IMR-90 (cell line): ENCODE measurements around the gene PHF19. TPM values are rescaled to one million over a fixed set of nuclear protein-coding genes. Genes with fewer than 3 reads are reported as not detected.

Source experiments
- ATAC-seq: fragments of 200-7000 bp; cut with Tn5 transposase; 2 replicates; pipeline ENCODE4 v1.9.1; 2020; ENCODE audit warnings: low read depth, mild to moderate bottlenecking, moderate library complexity
- BruUV-seq: library from RNA; stranded (reverse); fragments of 400-500 nt; replicated peaks from 2 replicates; lab custom pipeline; 2021; lab: Mats Ljungman, UMichigan
- CTCF ChIA-PET: fragments of 300-600 bp; formaldehyde crosslinking; extraction: SDS; loops from one replicate; lab custom pipeline; 2021; ENCODE audit warnings: antibody characterized with exemption; lab: Yijun Ruan, JAX
- POLR2A ChIA-PET: fragments of 300-600 bp; sonication (Branson Sonifier 250); formaldehyde crosslinking; loops from one replicate; lab custom pipeline; 2022; ENCODE audit warnings: antibody characterized with exemption; ENCODE audit not compliant: unreplicated experiment; lab: Charles Lee
- DNase-seq: peaks from one replicate; pipeline ENCODE4 v3.0.0; 2013
- H2AFZ ChIP-seq: replicated peaks from 2 replicates; pipeline ENCODE3; 2013; ENCODE audit warnings: low read length, mild to moderate bottlenecking; ENCODE audit not compliant: poor library complexity
- H2AK5ac ChIP-seq: 2 replicates; pipeline ENCODE4 v1.6.1; 2013; ENCODE audit warnings: low read depth, low read length, inconsistent platforms
- H2AK9ac ChIP-seq: replicated peaks from 2 replicates; pipeline ENCODE3; 2013; ENCODE audit warnings: mild to moderate bottlenecking, low read depth, low read length, moderate library complexity; ENCODE audit not compliant: poor library complexity
- H2BK120ac ChIP-seq: 2 replicates; pipeline ENCODE4 v1.6.1; 2013; ENCODE audit warnings: low read depth, low read length, inconsistent platforms
- H2BK15ac ChIP-seq: 3 replicates; pipeline ENCODE4 v1.6.1; 2013; ENCODE audit warnings: low read depth, low read length, inconsistent platforms
- H2BK20ac ChIP-seq: 2 replicates; pipeline ENCODE4 v1.6.1; 2013; ENCODE audit warnings: low read depth, mild to moderate bottlenecking, inconsistent platforms, low read length, moderate library complexity
- H2BK5ac ChIP-seq: 2 replicates; pipeline ENCODE4 v1.6.1; 2013; ENCODE audit warnings: mild to moderate bottlenecking, low read depth, low read length, inconsistent platforms; ENCODE audit not compliant: poor library complexity, severe bottlenecking
- H3K14ac ChIP-seq: replicated peaks from 2 replicates; pipeline ENCODE4 v1.6.1; 2013; ENCODE audit warnings: low read depth, low read length, inconsistent platforms
- H3K18ac ChIP-seq: 2 replicates; pipeline ENCODE4 v1.6.1; 2013; ENCODE audit warnings: low read depth, low read length, control low read depth
- H3K23ac ChIP-seq: 2 replicates; pipeline ENCODE4 v1.6.1; 2013; ENCODE audit warnings: low read depth, low read length, inconsistent platforms
- H3K27ac ChIP-seq: 2 replicates; pipeline ENCODE4 v1.5.1; 2013; ENCODE audit warnings: mild to moderate bottlenecking, control low read depth, low read length; ENCODE audit not compliant: insufficient read depth
- H3K27me3 ChIP-seq: 2 replicates; pipeline ENCODE4 v1.6.1; 2013; ENCODE audit warnings: low read length; ENCODE audit not compliant: control insufficient read depth, insufficient read depth
- H3K36me3 ChIP-seq: 2 replicates; pipeline ENCODE4 v1.6.1; 2013; ENCODE audit warnings: low read length, mixed read lengths; ENCODE audit not compliant: control insufficient read depth, insufficient read depth
- H3K4ac ChIP-seq: 2 replicates; pipeline ENCODE4 v1.6.1; 2013; ENCODE audit warnings: low read depth, low read length, inconsistent platforms
- H3K4me1 ChIP-seq: 2 replicates; pipeline ENCODE4 v1.6.1; 2013; ENCODE audit warnings: low read length, mixed read lengths; ENCODE audit not compliant: control insufficient read depth, insufficient read depth
- H3K4me2 ChIP-seq: 2 replicates; pipeline ENCODE4 v1.6.1; 2013; ENCODE audit warnings: low read depth, mild to moderate bottlenecking, control low read depth, low read length, moderate library complexity
- H3K4me3 ChIP-seq: 2 replicates; pipeline ENCODE4 v1.5.1; 2013; ENCODE audit warnings: low read depth, mild to moderate bottlenecking, control low read depth, low read length, moderate library complexity; ENCODE audit not compliant: insufficient read depth
- H3K56ac ChIP-seq: 2 replicates; pipeline ENCODE4 v1.6.1; 2013; ENCODE audit warnings: low read length, inconsistent platforms; ENCODE audit not compliant: insufficient read depth; ENCODE audit errors: extremely low read depth
- H3K79me1 ChIP-seq, 2 experiments: 2 replicates each; pipeline ENCODE4 v1.6.1; 2013; ENCODE audit warnings: low read length in 2 of 2, inconsistent platforms in 1 of 2, low read depth in 1 of 2
- H3K9ac ChIP-seq: 2 replicates; pipeline ENCODE4 v1.6.1; 2013; ENCODE audit warnings: low read depth, low read length, control low read depth
- H3K9me1 ChIP-seq: 2 replicates; pipeline ENCODE4 v1.6.1; 2013; ENCODE audit warnings: low read length, inconsistent platforms; ENCODE audit not compliant: insufficient read depth
- H3K9me3 ChIP-seq: 2 replicates; pipeline ENCODE4 v1.6.1; 2013; ENCODE audit warnings: low read length; ENCODE audit not compliant: control insufficient read depth, insufficient read depth
- H4K20me1 ChIP-seq: 2 replicates; pipeline ENCODE4 v1.6.1; 2013; ENCODE audit warnings: low read length, inconsistent platforms; ENCODE audit not compliant: insufficient read depth
- H4K5ac ChIP-seq: 2 replicates; pipeline ENCODE4 v1.6.1; 2013; ENCODE audit warnings: mild to moderate bottlenecking, low read depth, low read length, control low read depth
- H4K8ac ChIP-seq, 2 experiments: 2 replicates each; pipeline ENCODE4 v1.6.1; 2013; ENCODE audit warnings: low read depth in 2 of 2, low read length in 2 of 2, control low read depth in 1 of 2, inconsistent platforms in 1 of 2
- H4K91ac ChIP-seq: 2 replicates; pipeline ENCODE4 v1.6.1; 2013; ENCODE audit warnings: low read depth, low read length, inconsistent platforms; ENCODE audit not compliant: insufficient read depth
- BHLHE40 ChIP-seq: fragments of 150-350 bp; IDR thresholded peaks from 2 replicates; pipeline ENCODE4 v1.6.1; 2016; ENCODE audit warnings: mild to moderate bottlenecking, low read depth, low read length
- FOS ChIP-seq: fragments of 150-350 bp; IDR thresholded peaks from 2 replicates; pipeline ENCODE4 v1.6.1; 2016; ENCODE audit warnings: low read depth, low read length
- NFE2L2 ChIP-seq: fragments of 150-350 bp; IDR thresholded peaks from 2 replicates; pipeline ENCODE4 v1.6.1; 2016; ENCODE audit warnings: low read depth, mild to moderate bottlenecking, low read length
- RCOR1 ChIP-seq: IDR thresholded peaks from 2 replicates; pipeline ENCODE4 v1.6.1; 2012; ENCODE audit warnings: mild to moderate bottlenecking, low read length, improper control_type of control experiment; ENCODE audit not compliant: insufficient replicate concordance
- WGBS, 2 experiments: methylation state at CpG; one replicate each; pipeline versions ENCODE4 v1.1.5 to v1.1.7; 2013; ENCODE audit warnings: missing lambda C conversion rate in 2 of 2; ENCODE audit not compliant: insufficient read length in 1 of 2; ENCODE audit errors: extremely low coverage in 2 of 2; 5-methylcytosine and 5-hydroxymethylcytosine counted together
- dilution Hi-C: fragments of 300-500 bp; cut with HindIII; formaldehyde crosslinking; loops from one replicate; pipeline ENCODE4 v1.14.3; 2018; ENCODE audit warnings: low sequenced_read_pairs; ENCODE audit not compliant: unreplicated experiment
- in situ Hi-C: fragments of 300-500 bp; cut with MboI; formaldehyde crosslinking; loops from 3 replicates; pipeline ENCODE4 v1.14.3; 2019; ENCODE audit warnings: low sequenced_read_pairs, inconsistent platforms, mixed read lengths
- intact Hi-C: fragments of 100-400 bp; cut with micrococcal nuclease; formaldehyde crosslinking; loops from 2 replicates; pipeline ENCODE4 v1.10.0; 2022
- polyA plus RNA-seq, 3 experiments: library from polyadenylated mRNA; depleted of rRNA; stranded (reverse); fragments of >200 nt; gene quantifications; 2 replicates each; pipeline ENCODE4 v1.2.3, GENCODE V29; 2012; ENCODE audit warnings: low replicate concordance in 1 of 3
- total RNA-seq: library from RNA; depleted of rRNA; stranded (reverse); fragments of >200 nt; gene quantifications from 2 replicates; pipeline ENCODE4 v1.2.3, GENCODE V29; 2012
- TF ChIP-seq, protein P1 (sequence below): fragments of 150-350 bp; IDR thresholded peaks from 2 replicates; pipeline ENCODE4 v1.6.1; 2016; ENCODE audit warnings: low read depth, mild to moderate bottlenecking, low read length, moderate library complexity, borderline replicate concordance

The PHF19 gene
- total and polyA plus RNA-seq, 2 of the 4 experiments (the other 2 are of a cell fraction): 37.6 to 55.6 TPM

DNA sequence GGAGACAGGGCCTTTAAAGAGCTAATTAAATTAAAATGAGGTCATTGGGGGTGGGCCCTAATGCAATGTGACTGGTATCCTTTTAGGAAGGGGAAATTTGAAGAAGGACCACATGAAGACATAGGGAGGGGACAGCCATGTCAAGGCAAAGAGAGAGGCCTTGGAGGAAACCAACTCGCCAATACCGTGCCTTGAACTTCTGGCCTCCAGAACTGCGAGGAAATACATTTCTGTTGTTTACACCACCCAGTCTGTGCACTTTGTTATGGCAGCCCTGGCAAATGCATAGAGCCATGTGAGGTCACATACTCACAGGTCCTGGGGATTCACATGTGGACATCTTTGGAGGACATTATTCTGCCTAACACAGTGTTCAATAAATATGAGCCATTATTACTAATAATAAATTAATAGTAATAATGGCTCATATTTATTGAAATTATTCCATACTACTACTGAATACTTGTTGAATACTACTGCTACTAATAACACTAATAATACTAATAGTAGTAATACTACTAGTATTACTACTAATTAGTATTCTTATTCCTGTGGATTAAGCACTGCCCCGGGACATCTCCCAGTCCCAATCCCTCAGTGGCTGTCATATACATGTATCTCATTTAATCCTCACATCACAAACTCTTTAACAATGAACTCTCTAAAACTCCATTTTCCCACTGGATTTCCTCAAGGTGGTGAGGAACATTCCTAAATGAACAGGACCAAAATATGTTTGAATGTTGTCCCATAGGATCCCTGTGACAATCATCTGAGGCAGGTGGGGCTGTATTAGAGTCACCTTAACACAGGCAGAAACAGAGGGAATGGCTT, 41.2 kb upstream of the PHF19 start:
- no TSS peak for BruUV-seq

More for the DNA sequence above, 41.2 kb upstream of the PHF19 start:
- Histone ChIP-seq H2BK20ac (no peak overlapping the region), H3K4ac (0 out of 2 replicates have a peak overlapping the region, but pooled peaks have one; percentile 35), H3K56ac (no peak overlapping the region), H3K79me1 (peaks cover 0 to 17% of the 10 kb centered on the region in 2 experiments; a peak in 2 of 4 replicates), H2AK9ac (no peak overlapping the region), H2AK5ac (no peak overlapping the region), H2BK15ac (no peak overlapping the region), H3K36me3 (no peaks in the 10 kb centered on the region), H3K4me1 (peaks cover 20% of the 10 kb centered on the region), H2BK120ac (no peak overlapping the region; the same call in 1 of the 2 replicates), H3K27me3 (no peaks in the 10 kb centered on the region), H3K14ac (no peak overlapping the region), H3K18ac (no peak overlapping the region), H3K9me1 (peaks cover 8% of the 10 kb centered on the region), H4K5ac (no peak overlapping the region), H3K23ac (no peak overlapping the region), H3K9ac (no peak overlapping the region), H3K4me3 (no peak overlapping the region), H2BK5ac (no peak overlapping the region), H2AFZ (no peak overlapping the region), H3K4me2 (no peak overlapping the region), H4K91ac (no peak overlapping the region), H4K8ac (no peak overlapping the region), H3K9me3 (0 out of 2 replicates have a peak, but pooled peaks cover 2% of the 10 kb centered on the region), H4K20me1 (no peaks in the 10 kb centered on the region), H3K27ac (no peak overlapping the region)
- in situ Hi-C loops (no loop called here), dilution Hi-C loops (no loop called here), intact Hi-C loops (no loop called here)
- TF ChIP-seq RCOR1: no peak
- TF ChIP-seq FOS: no peak
- no peak for TF ChIP-seq NFE2L2
- TF ChIP-seq, protein P1, sequence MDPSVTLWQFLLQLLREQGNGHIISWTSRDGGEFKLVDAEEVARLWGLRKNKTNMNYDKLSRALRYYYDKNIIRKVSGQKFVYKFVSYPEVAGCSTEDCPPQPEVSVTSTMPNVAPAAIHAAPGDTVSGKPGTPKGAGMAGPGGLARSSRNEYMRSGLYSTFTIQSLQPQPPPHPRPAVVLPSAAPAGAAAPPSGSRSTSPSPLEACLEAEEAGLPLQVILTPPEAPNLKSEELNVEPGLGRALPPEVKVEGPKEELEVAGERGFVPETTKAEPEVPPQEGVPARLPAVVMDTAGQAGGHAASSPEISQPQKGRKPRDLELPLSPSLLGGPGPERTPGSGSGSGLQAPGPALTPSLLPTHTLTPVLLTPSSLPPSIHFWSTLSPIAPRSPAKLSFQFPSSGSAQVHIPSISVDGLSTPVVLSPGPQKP: no peak
- no peak for TF ChIP-seq BHLHE40
- ATAC-seq (no peak), DNase-seq (no peak)
- WGBS, 2 experiments: no CpG with 5 or more reads among the region's 4 CpGs
- ChIA-PET CTCF (no interaction called here), POLR2A (no interaction called here)
